Progenitor cell of endocrine pancreas (in vitro differentiated cells): ENCODE results near the gene FOXO3B. TPM values are rescaled to one million over a fixed set of nuclear protein-coding genes. Genes with fewer than 3 reads are reported as not detected.
"Not testable (repeated sequence)": the region's sequence is repeated elsewhere in the genome, so short reads cannot be mapped to it uniquely, and the experiment has no call there.

Experiments
- DNase-seq: peaks from one replicate; pipeline ENCODE4 v3.0.0; 2021; ENCODE audit warnings: low spot score; ENCODE audit not compliant: unreplicated experiment
- H3K27ac Mint-ChIP-seq: 2 replicates; pipeline ENCODE4 v1.8.0; 2021; ENCODE audit warnings: mild to moderate bottlenecking, moderate library complexity, mixed read lengths
- H3K27me3 Mint-ChIP-seq: 2 replicates; pipeline ENCODE4 v1.8.0; 2021; ENCODE audit warnings: mixed read lengths
- H3K36me3 Mint-ChIP-seq: 2 replicates; pipeline ENCODE4 v1.8.0; 2022; ENCODE audit warnings: mixed read lengths; ENCODE audit not compliant: insufficient read depth
- H3K4me1 Mint-ChIP-seq: 2 replicates; pipeline ENCODE4 v1.8.0; 2021; ENCODE audit warnings: low read depth, mixed read lengths
- H3K4me3 Mint-ChIP-seq: 2 replicates; pipeline ENCODE4 v1.8.0; 2021; ENCODE audit warnings: low read depth, mild to moderate bottlenecking, moderate library complexity, mixed read lengths
- H3K9me3 Mint-ChIP-seq: 2 replicates; pipeline ENCODE4 v1.8.0; 2021; ENCODE audit warnings: low read depth, mixed read lengths
- total RNA-seq: library from RNA; stranded (reverse); gene quantifications from 2 replicates; pipeline ENCODE4 v1.2.1, GENCODE V29; 2021

Gene FOXO3B
- total RNA-seq, 1 donor from 2014 or later = 19.3 TPM

DNA sequence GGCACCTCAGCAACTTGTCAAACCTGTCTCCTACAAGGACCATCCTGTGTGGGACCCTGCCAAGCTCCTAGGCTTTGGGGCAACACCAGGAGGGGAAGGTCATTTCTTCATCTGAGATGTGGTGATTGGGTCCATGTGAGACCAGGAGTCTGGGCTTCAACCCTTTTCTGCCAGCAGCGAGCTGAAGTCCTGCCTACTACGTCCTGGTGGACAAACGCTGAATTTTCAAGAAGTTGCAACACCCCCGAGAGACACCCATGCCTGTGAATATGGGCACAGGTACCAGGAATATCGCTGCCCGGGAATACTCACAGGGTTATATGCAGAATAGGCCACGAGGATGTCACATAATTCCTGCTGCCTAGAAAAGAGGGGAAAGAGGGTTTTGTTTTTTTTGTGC lies 45.9 kb downstream of the FOXO3B start:
- H3K27me3 Mint-ChIP-seq = peaks cover 17% of the 10 kb centered on the region
- H3K36me3 Mint-ChIP-seq, H3K4me1 Mint-ChIP-seq, DNase-seq, H3K9me3 Mint-ChIP-seq, H3K4me3 Mint-ChIP-seq, H3K27ac Mint-ChIP-seq: not testable (repeated sequence)

DNA sequence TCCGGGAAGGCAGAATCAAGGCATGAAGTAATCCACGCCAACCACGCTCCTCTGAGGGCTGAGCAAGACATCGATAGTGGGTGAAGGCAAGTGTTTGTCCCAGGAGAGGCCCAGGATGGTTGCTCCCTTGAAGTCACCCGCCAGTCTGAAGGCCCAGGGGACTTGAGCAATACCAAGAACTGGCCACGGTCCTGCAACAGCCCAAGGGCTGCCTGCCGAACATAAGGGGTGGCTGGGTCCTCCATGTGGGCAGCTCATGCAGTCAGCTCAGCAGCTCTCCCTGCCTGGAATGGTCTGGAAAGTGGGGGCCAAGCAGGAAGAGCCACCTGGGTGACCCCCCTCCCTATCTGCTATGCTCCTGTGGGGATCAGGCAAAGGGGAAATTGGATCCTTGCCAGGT lies 46.3 kb downstream of the FOXO3B start:
- not testable (repeated sequence) for H3K27ac Mint-ChIP-seq, DNase-seq, H3K36me3 Mint-ChIP-seq, H3K4me3 Mint-ChIP-seq, H3K9me3 Mint-ChIP-seq, H3K4me1 Mint-ChIP-seq
- H3K27me3 Mint-ChIP-seq = peaks cover 17% of the 10 kb centered on the region

DNA sequence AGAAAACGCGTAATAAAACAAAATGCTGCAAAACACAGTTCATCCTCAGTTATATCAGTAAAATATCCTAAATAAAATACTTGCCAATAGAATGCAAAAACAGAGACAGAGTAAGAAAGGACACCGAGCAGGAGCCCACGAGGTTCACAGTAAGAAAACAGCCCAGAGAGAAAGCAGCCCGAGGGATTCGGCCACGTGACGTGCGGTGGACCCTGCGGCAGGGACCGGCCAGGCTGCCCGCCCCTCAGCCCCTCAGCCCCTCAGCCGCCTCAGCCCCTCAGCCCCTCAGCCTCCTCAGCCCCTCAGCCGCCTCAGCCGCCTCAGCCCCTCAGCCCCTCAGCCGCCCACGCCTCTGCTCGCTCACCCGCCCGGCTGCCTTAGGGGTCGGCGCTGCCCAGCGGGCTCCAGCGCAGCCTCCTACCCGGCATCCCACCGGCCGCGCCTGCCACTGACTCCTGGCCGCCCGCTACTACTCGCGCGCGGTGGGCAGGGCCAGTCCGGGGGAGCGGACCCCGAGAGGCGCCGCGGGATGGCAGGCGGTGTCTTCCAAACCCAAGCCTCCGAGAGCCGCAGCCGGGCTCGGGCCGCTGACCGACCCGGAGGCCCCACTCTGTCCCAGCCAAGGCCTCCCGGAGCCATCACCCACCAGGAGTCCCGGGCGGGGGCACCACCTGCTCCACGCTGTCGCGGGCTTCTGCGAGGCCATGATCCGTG lies 47.4 kb downstream of the FOXO3B start:
- not testable (repeated sequence) for H3K9me3 Mint-ChIP-seq, H3K4me1 Mint-ChIP-seq, DNase-seq, H3K36me3 Mint-ChIP-seq, H3K27ac Mint-ChIP-seq
- H3K4me3 Mint-ChIP-seq = peak overlapping the region; percentile 42
- H3K27me3 Mint-ChIP-seq = peaks cover 17% of the 10 kb centered on the region

Other genes starting within 250 kb of the FOXO3B start
- gene LGALS9C, start 205.5 kb downstream of the FOXO3B start, total RNA-seq = not detected in 2 replicates
- 0.14 and 0.16 TPM in 2 replicates for gene TBC1D28, start 37.9 kb downstream of the FOXO3B start, total RNA-seq
- 0.12 and 0.20 TPM in 2 replicates for gene FBXW10, start 61.7 kb upstream of the FOXO3B start, total RNA-seq
- 37.7 and 38.9 TPM in 2 replicates for gene TVP23B, start 98.9 kb upstream of the FOXO3B start, total RNA-seq
- gene PRPSAP2, start 175.8 kb upstream of the FOXO3B start, total RNA-seq = 66.9 and 67.7 TPM in 2 replicates